HepG2 (cell line): ENCODE measurements around the gene TRMT1. TPM values are rescaled to one million over a fixed set of nuclear protein-coding genes. Genes with fewer than 3 reads are reported as not detected.

ENCODE experiments used
- CBFB ChIP-seq: sonication (generic); formaldehyde crosslinking; IDR thresholded peaks from 2 replicates; pipeline ENCODE4 v1.4.0; 2020; ENCODE audit warnings: missing genetic modification reagents
- FOSL2 ChIP-seq: sonication (generic); formaldehyde crosslinking; IDR thresholded peaks from 2 replicates; pipeline ENCODE4 v1.4.0; 2020; ENCODE audit warnings: missing genetic modification reagents
- IKZF5 ChIP-seq: IDR thresholded peaks from 2 replicates; pipeline ENCODE4 v1.6.1; 2018; ENCODE audit warnings: missing genetic modification reagents, mild to moderate bottlenecking, missing compliant biosample characterization
- KDM4B ChIP-seq: sonication (generic); formaldehyde crosslinking; IDR thresholded peaks from 2 replicates; pipeline ENCODE4 v1.4.0; 2020; ENCODE audit warnings: missing genetic modification reagents
- KLF11 ChIP-seq: IDR thresholded peaks from 2 replicates; pipeline ENCODE4 v1.6.1; 2016; ENCODE audit warnings: missing compliant biosample characterization
- MAZ ChIP-seq, 2 experiments: sonication (generic) in 1 of 2; formaldehyde crosslinking in 1 of 2; IDR thresholded peaks; 2 replicates each; pipeline versions ENCODE4 v1.5.0 to v1.6.1; 2012 to 2020; ENCODE audit warnings: low read depth in 2 of 2, mild to moderate bottlenecking in 2 of 2, borderline replicate concordance in 1 of 2, improper control_type of control experiment in 1 of 2, low read length in 1 of 2, missing genetic modification reagents in 1 of 2, moderate library complexity in 1 of 2
- MNT ChIP-seq: fragments of 450-650 bp; IDR thresholded peaks from 2 replicates; pipeline ENCODE4 v1.6.1; 2016
- SIN3A ChIP-seq: IDR thresholded peaks from 2 replicates; pipeline ENCODE4 v1.6.1; 2011; ENCODE audit warnings: low read depth, mild to moderate bottlenecking, control low read depth, low read length, borderline replicate concordance
- SYNCRIP ChIP-seq: fragments of 200-400 bp; formaldehyde crosslinking; IDR thresholded peaks from 2 replicates; pipeline ENCODE4 v1.6.1; 2018; ENCODE audit warnings: mild to moderate bottlenecking, low read depth, low read length; ENCODE audit not compliant: insufficient read depth
- ZFP90 ChIP-seq: sonication (generic); formaldehyde crosslinking; IDR thresholded peaks from 2 replicates; pipeline ENCODE4 v1.8.0; 2022; ENCODE audit warnings: missing genetic modification reagents, mild to moderate bottlenecking, inconsistent platforms, borderline replicate concordance
- ZFX ChIP-seq: sonication (generic); formaldehyde crosslinking; IDR thresholded peaks from 2 replicates; pipeline ENCODE4 v1.4.0; 2020; ENCODE audit warnings: mild to moderate bottlenecking, low read depth, missing genetic modification reagents, moderate library complexity
- ZNF264 ChIP-seq: sonication (generic); formaldehyde crosslinking; IDR thresholded peaks from 2 replicates; pipeline ENCODE4 v1.4.0; 2020; ENCODE audit warnings: missing genetic modification reagents
- ZNF629 ChIP-seq: sonication (generic); formaldehyde crosslinking; conservative IDR thresholded peaks from 2 replicates; pipeline ENCODE4 v1.5.0; 2020; ENCODE audit warnings: missing genetic modification reagents
- polyA plus RNA-seq, 8 experiments: library from polyadenylated mRNA; depleted of rRNA in 3 of 8; stranded (reverse) in 7 of 8; unstranded in 1 of 8; fragments of >200 nt; fragmentation: Illumina TruSeq in 4 of 8; extraction: Trizol in 4 of 8; gene quantifications; 2 replicates each; pipeline versions ENCODE4 v1.2.1 to v1.2.3, GENCODE V29; 2011 to 2016; ENCODE audit warnings: low read depth in 4 of 8, missing spikeins in 1 of 8, mixed read lengths in 1 of 8; ENCODE audit not compliant: insufficient read depth in 1 of 8
- total RNA-seq, 5 experiments: library from RNA; depleted of rRNA; stranded (reverse); fragments of >200 nt; fragmentation: Illumina TruSeq; extraction: Trizol; gene quantifications; 2 replicates each; pipeline ENCODE4 v1.2.3, GENCODE V29; 2016; ENCODE audit warnings: low read depth in 1 of 5
- TF ChIP-seq, protein P1 (sequence below): sonication (generic); formaldehyde crosslinking; IDR thresholded peaks from 2 replicates; pipeline ENCODE4 v1.4.0; 2020; ENCODE audit warnings: missing genetic modification reagents
- TF ChIP-seq, protein P2 (sequence below): sonication (generic); formaldehyde crosslinking; IDR thresholded peaks from 2 replicates; pipeline ENCODE4 v1.8.0; 2022; ENCODE audit warnings: mild to moderate bottlenecking, missing genetic modification reagents, borderline replicate concordance
- TF ChIP-seq, protein P3 (sequence below): sonication (generic); IDR thresholded peaks from 2 replicates; pipeline ENCODE4 v1.6.1; 2016; ENCODE audit warnings: low read depth, borderline replicate concordance
- TF ChIP-seq, protein P4 (sequence below): IDR thresholded peaks from 2 replicates; pipeline ENCODE4 v1.6.1; 2016; ENCODE audit warnings: missing compliant biosample characterization, missing genetic modification reagents, borderline replicate concordance

TRMT1 gene
- total and polyA plus RNA-seq, 2 of the 13 experiments (the other 11 are each of a cell fraction or from before 2014, with no cell fraction given): 35.5 to 44.1 TPM

DNA sequence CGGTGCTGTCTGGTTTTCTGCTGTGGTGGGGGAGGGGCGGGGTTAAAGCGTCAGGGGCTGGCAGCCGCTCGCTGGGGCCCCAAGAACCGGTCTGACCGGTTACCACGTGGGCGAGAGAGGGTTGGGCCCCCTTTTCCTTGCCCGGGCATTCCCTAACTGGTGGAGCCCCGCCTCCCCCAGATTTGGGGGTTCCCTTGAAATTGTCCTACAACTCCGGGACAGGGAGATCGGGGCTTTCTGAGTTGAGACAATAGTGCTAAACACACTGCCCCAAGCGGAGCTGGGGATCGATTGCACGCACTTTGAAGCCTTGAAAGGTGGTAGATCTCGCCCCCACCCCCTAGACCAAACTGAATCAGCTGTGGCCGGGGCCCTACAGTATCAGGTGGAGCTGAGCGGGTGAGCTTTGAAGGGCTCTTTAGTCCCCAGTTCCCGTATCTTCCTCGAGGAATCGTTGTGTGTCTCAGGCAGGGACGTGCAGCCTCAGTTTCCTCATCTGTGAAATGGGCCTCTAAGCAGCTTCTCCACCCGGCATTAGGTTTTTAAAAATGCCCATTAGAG is 38.5 kb upstream of the TRMT1 start (continued):
- TF ChIP-seq, protein P1, sequence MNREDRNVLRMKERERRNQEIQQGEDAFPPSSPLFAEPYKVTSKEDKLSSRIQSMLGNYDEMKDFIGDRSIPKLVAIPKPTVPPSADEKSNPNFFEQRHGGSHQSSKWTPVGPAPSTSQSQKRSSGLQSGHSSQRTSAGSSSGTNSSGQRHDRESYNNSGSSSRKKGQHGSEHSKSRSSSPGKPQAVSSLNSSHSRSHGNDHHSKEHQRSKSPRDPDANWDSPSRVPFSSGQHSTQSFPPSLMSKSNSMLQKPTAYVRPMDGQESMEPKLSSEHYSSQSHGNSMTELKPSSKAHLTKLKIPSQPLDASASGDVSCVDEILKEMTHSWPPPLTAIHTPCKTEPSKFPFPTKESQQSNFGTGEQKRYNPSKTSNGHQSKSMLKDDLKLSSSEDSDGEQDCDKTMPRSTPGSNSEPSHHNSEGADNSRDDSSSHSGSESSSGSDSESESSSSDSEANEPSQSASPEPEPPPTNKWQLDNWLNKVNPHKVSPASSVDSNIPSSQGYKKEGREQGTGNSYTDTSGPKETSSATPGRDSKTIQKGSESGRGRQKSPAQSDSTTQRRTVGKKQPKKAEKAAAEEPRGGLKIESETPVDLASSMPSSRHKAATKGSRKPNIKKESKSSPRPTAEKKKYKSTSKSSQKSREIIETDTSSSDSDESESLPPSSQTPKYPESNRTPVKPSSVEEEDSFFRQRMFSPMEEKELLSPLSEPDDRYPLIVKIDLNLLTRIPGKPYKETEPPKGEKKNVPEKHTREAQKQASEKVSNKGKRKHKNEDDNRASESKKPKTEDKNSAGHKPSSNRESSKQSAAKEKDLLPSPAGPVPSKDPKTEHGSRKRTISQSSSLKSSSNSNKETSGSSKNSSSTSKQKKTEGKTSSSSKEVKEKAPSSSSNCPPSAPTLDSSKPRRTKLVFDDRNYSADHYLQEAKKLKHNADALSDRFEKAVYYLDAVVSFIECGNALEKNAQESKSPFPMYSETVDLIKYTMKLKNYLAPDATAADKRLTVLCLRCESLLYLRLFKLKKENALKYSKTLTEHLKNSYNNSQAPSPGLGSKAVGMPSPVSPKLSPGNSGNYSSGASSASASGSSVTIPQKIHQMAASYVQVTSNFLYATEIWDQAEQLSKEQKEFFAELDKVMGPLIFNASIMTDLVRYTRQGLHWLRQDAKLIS (CRISPR knock-in tag): no peak
- 0 out of 2 replicates have a peak, but pooled peaks have one; percentile 6 for TF ChIP-seq FOSL2 (CRISPR knock-in tag)
- peak; percentile 50; the same call in 1 of the 2 replicates for TF ChIP-seq ZNF264 (CRISPR knock-in tag)
- TF ChIP-seq MAZ (IDR thresholded peaks at IDR 0.05; ENCODE audit: borderline replicate concordance, low read depth, low read length): 0 out of 2 replicates have a peak, but pooled peaks have one; percentile 26
- no peak; the same call in 1 of the 2 replicates for TF ChIP-seq MAZ (CRISPR knock-in tag; IDR thresholded peaks at IDR 0.05; ENCODE audit: low read depth)
- TF ChIP-seq IKZF5 (CRISPR knock-in tag): 0 out of 2 replicates have a peak, but pooled peaks have one; percentile 16
- peak; percentile 79; the same call in 1 of the 2 replicates for TF ChIP-seq SIN3A
- TF ChIP-seq MNT: 0 out of 2 replicates have a peak, but pooled peaks have one; percentile 2
- peak; percentile 99 for TF ChIP-seq ZNF629 (CRISPR knock-in tag)
- TF ChIP-seq, protein P2, sequence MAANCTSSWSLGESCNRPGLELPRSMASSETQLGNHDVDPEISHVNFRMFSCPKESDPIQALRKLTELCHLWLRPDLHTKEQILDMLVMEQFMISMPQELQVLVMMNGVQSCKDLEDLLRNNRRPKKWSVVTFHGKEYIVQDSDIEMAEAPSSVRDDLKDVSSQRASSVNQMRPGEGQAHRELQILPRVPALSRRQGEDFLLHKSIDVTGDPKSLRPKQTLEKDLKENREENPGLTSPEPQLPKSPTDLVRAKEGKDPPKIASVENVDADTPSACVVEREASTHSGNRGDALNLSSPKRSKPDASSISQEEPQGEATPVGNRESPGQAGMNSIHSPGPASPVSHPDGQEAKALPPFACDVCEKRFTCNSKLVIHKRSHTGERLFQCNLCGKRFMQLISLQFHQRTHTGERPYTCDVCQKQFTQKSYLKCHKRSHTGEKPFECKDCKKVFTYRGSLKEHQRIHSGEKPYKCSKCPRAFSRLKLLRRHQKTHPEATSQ: 0 out of 2 replicates have a peak, but pooled peaks have one; percentile 39
- 0 out of 2 replicates have a peak, but pooled peaks have one; percentile 31 for TF ChIP-seq ZFP90
- TF ChIP-seq KLF11: no peak
- 0 out of 2 replicates have a peak, but pooled peaks have one; percentile 7 for TF ChIP-seq KDM4B (CRISPR knock-in tag)
- no peak for TF ChIP-seq CBFB
- 0 out of 2 replicates have a peak, but pooled peaks have one; percentile 28 for TF ChIP-seq ZFX (CRISPR knock-in tag)
- TF ChIP-seq, protein P3, sequence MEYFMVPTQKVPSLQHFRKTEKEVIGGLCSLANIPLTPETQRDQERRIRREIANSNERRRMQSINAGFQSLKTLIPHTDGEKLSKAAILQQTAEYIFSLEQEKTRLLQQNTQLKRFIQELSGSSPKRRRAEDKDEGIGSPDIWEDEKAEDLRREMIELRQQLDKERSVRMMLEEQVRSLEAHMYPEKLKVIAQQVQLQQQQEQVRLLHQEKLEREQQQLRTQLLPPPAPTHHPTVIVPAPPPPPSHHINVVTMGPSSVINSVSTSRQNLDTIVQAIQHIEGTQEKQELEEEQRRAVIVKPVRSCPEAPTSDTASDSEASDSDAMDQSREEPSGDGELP: peak; percentile 78
- TF ChIP-seq, protein P4, sequence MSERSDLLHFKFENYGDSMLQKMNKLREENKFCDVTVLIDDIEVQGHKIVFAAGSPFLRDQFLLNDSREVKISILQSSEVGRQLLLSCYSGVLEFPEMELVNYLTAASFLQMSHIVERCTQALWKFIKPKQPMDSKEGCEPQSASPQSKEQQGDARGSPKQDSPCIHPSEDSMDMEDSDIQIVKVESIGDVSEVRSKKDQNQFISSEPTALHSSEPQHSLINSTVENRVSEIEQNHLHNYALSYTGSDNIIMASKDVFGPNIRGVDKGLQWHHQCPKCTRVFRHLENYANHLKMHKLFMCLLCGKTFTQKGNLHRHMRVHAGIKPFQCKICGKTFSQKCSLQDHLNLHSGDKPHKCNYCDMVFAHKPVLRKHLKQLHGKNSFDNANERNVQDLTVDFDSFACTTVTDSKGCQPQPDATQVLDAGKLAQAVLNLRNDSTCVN: no peak
- TF ChIP-seq SYNCRIP: no peak
